ENCODE measurements around the gene KLK4. TPM values are rescaled to one million over a fixed set of nuclear protein-coding genes. Genes with fewer than 3 reads are reported as not detected.

Gene KLK4
- total RNA-seq, 4 donors from 2014 or later: not detected

DNA sequence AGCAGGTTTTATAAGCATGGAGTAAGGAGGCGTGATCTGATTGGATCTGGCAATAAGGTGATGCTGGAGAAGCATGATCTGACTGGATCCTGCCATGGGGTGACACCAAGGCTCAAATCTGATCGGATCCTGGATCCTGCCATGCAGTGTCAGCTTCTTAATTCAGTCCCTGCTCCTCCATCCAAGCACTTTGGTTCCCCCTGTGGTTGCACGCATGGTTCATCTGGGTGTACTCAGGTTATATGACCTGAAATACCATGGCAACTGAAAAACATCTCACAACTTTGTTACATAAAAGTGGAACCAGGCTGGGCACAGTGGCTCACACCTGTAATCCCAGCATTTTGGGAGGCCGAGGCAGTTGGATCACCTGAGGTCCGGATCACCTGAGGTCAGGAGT is 17.6 kb upstream of the KLK4 start:
- DNase-seq (ENCODE audit: low spot score) (no peak), ATAC-seq (ENCODE audit: low FRiP score) (no peak)
- TF ChIP-seq, protein P1, sequence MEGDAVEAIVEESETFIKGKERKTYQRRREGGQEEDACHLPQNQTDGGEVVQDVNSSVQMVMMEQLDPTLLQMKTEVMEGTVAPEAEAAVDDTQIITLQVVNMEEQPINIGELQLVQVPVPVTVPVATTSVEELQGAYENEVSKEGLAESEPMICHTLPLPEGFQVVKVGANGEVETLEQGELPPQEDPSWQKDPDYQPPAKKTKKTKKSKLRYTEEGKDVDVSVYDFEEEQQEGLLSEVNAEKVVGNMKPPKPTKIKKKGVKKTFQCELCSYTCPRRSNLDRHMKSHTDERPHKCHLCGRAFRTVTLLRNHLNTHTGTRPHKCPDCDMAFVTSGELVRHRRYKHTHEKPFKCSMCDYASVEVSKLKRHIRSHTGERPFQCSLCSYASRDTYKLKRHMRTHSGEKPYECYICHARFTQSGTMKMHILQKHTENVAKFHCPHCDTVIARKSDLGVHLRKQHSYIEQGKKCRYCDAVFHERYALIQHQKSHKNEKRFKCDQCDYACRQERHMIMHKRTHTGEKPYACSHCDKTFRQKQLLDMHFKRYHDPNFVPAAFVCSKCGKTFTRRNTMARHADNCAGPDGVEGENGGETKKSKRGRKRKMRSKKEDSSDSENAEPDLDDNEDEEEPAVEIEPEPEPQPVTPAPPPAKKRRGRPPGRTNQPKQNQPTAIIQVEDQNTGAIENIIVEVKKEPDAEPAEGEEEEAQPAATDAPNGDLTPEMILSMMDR (IDR thresholded peaks at IDR 0.05): no peak

DNA sequence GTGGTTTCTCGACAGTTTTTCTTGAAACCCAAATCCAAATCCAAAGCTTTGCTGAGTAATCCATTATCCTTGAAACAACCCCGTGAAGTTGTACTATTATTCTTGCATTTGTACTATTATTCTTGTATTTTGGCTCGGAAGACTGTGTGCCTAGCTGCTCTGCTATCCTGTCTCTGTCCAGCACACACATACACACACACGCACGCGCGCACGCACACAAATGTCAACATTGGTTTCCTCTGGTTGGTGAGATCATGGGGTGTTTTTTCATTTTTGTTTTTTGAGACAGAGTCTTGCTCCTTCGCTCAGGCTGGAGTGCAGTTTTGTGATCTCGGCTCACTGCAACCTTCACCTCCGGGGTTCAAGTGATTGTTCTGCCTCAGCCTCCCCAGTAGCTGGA is 14.9 kb upstream of the KLK4 start:
- DNase-seq (ENCODE audit: low spot score): no peak
- TF ChIP-seq, protein P1 (IDR thresholded peaks at IDR 0.05): no peak
- no peak for ATAC-seq (ENCODE audit: low FRiP score)

GRCh38 chr19:50925734-50926133 is 14.5 kb upstream of the KLK4 start:
- no peak for ATAC-seq (ENCODE audit: low FRiP score)
- no peak for DNase-seq (ENCODE audit: low spot score)
- TF ChIP-seq, protein P1 (IDR thresholded peaks at IDR 0.05): no peak

- no peak for DNase-seq (ENCODE audit: low spot score)
- TF ChIP-seq, protein P1 (IDR thresholded peaks at IDR 0.05): no peak
- no peak for ATAC-seq (ENCODE audit: low FRiP score)
These were observed 13.4 kb upstream of the KLK4 start for GRCh38 chr19:50924586-50924985.

DNA sequence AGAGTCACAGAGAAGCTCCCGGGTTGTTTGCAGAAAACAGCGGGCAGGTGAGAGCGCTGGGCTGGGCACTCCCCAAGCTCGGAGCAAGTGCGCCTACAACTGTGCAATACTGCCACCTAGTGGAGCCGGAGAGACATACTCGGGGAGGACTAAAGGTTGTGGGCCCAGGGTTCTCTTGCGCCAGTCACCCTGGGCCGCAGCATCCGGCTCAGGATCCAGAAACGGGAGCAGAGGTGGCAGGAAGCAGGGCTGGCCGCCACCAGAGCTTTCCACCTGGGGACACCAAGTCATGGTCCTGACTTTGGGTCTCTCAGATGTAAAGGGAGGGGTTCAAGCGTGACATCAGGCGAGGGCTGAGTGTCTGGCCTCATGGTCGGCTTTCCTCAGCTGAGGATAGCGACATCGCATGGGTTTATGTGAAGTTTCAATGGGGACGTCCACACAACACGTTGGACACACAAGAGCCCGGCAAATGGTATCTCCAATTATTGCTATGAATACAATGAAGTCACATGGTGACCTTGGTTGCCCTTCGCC is 11.2 kb upstream of the KLK4 start:
- DNase-seq (ENCODE audit: low spot score) (peak; percentile 42), ATAC-seq (ENCODE audit: low FRiP score) (peak; percentile 93)
- TF ChIP-seq, protein P1 (IDR thresholded peaks at IDR 0.05): peak in 2 of 3 donors; percentile 4 to 47

- no peak for DNase-seq (ENCODE audit: low spot score)
- TF ChIP-seq, protein P1 (IDR thresholded peaks at IDR 0.05): no peak
These were observed 10.5 kb upstream of the KLK4 start for GRCh38 chr19:50921426-50922316.

GRCh38 chr19:50916069-50916468 is 4.9 kb upstream of the KLK4 start:
- TF ChIP-seq, protein P1 (IDR thresholded peaks at IDR 0.05): no peak
- DNase-seq (ENCODE audit: low spot score) (no peak), ATAC-seq (ENCODE audit: low FRiP score) (no peak)

More at GRCh38 chr19:50921426-50922316, 10.5 kb upstream of the KLK4 start:
- ATAC-seq (ENCODE audit: low FRiP score): no peak
